Ovary (tissue), 3 donors: ENCODE data around the gene SEMA5A.

Source experiments
- CTCF ChIP-seq, 3 donors: fragments of 450-650 bp in 2 of 3; fragments of 200-600 bp in 1 of 3; IDR thresholded peaks; one replicate each; pipeline versions ENCODE4 v1.5.1 to v1.8.0; 2016 to 2022; ENCODE audit warnings: antibody characterized with exemption in 3 of 3, mild to moderate bottlenecking in 1 of 3
- EP300 ChIP-seq: sonication (generic); formaldehyde crosslinking; IDR thresholded peaks from one replicate; pipeline ENCODE4 v1.6.1; 2017; ENCODE audit warnings: antibody characterized with exemption
- POLR2A ChIP-seq: fragments of 450-650 bp; IDR thresholded peaks from one replicate; pipeline ENCODE4 v1.6.1; 2017; ENCODE audit warnings: antibody characterized with exemption, mild to moderate bottlenecking, moderate library complexity
- donor health status: DM: no; HTN: no; CAD: no.

DNA sequence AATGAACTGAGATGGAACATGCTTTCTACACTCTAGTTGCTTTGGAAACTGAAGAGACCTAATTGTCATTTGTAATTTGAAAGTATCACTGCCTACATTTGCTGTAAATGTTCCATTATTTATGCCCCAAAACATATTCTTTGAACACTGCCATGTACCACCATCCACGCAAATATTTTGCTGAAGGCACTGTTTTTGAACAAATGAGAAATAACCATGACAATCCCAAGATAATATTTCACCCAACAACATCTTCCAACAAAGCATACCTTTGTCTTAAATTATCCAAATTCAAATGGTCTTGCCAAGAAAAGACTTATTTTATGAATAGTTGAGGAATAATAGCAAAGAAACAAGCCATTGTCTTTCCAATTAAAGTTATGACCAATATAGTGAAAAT is 356.2 kb downstream of the SEMA5A start:
- TF ChIP-seq CTCF (IDR thresholded peaks at IDR 0.05) = no peak
- no peak for TF ChIP-seq POLR2A
- TF ChIP-seq EP300 = no peak
